K562 (cell line): ENCODE measurements around the gene FSTL4. TPM values are rescaled to one million over a fixed set of nuclear protein-coding genes. Genes with fewer than 3 reads are reported as not detected.

Experiments
- ARHGAP35 ChIP-seq: fragments of 450-650 bp; IDR thresholded peaks from 2 replicates; pipeline ENCODE4 v1.6.1; 2018; ENCODE audit not compliant: partially characterized antibody
- DACH1 ChIP-seq: fragments of 450-650 bp; IDR thresholded peaks from 2 replicates; pipeline ENCODE4 v1.6.1; 2018; ENCODE audit not compliant: partially characterized antibody
- HNRNPH1 ChIP-seq: fragments of 200-400 bp; formaldehyde crosslinking; optimal IDR thresholded peaks from 2 replicates; pipeline ENCODE3; 2017; ENCODE audit warnings: low read depth, mild to moderate bottlenecking, low read length, moderate library complexity
- IRF9 ChIP-seq: fragments of 450-650 bp; IDR thresholded peaks from 2 replicates; pipeline ENCODE4 v1.6.1; 2016; ENCODE audit warnings: missing biosample characterization, missing genetic modification characterization
- MAFF ChIP-seq: IDR thresholded peaks from 2 replicates; pipeline ENCODE4 v1.6.1; 2012; ENCODE audit warnings: low read length, improper control_type of control experiment
- PCBP1 ChIP-seq: fragments of 200-400 bp; formaldehyde crosslinking; IDR thresholded peaks from 2 replicates; pipeline ENCODE4 v1.6.1; 2018; ENCODE audit warnings: mild to moderate bottlenecking, low read depth, low read length; ENCODE audit not compliant: poor library complexity, severe bottlenecking
- POLR3A ChIP-seq: IDR thresholded peaks from 2 replicates; pipeline ENCODE4 v1.6.1; 2011; ENCODE audit warnings: borderline replicate concordance, mild to moderate bottlenecking, moderate library complexity; ENCODE audit not compliant: insufficient read length, insufficient read depth; ENCODE audit errors: extremely low read depth
- RAD51 ChIP-seq: fragments of 450-650 bp; IDR thresholded peaks from 2 replicates; pipeline ENCODE4 v1.7.1; 2016; ENCODE audit warnings: low read depth, mild to moderate bottlenecking, borderline replicate concordance
- SFPQ ChIP-seq: fragments of 200-400 bp; formaldehyde crosslinking; IDR thresholded peaks from 2 replicates; pipeline ENCODE4 v1.6.1; 2017; ENCODE audit warnings: mild to moderate bottlenecking, low read depth, low read length, moderate library complexity
- TAF9B ChIP-seq: fragments of 450-650 bp; IDR thresholded peaks from 2 replicates; pipeline ENCODE4 v1.6.1; 2018; ENCODE audit warnings: mild to moderate bottlenecking; ENCODE audit not compliant: partially characterized antibody
- YBX1 ChIP-seq: fragments of 450-650 bp; IDR thresholded peaks from 2 replicates; pipeline ENCODE4 v1.7.1; 2016; ENCODE audit warnings: mild to moderate bottlenecking
- ZFP30 ChIP-seq: fragments of 250-450 bp; sonication (Bioruptor Pico); IDR thresholded peaks from 2 replicates; pipeline ENCODE4 v1.8.0; 2022; ENCODE audit warnings: moderate library complexity, mild to moderate bottlenecking, inconsistent platforms, borderline replicate concordance
- ZFP36 ChIP-seq: fragments of 150-350 bp; IDR thresholded peaks from 2 replicates; pipeline ENCODE4 v1.6.1; 2018; ENCODE audit warnings: low read length, low read depth; ENCODE audit not compliant: partially characterized antibody
- ZNF280B ChIP-seq: fragments of 250-450 bp; sonication (Bioruptor Pico); IDR thresholded peaks from 2 replicates; pipeline ENCODE4 v1.5.1; 2021; ENCODE audit warnings: mild to moderate bottlenecking
- ZNF384 ChIP-seq: IDR thresholded peaks from 2 replicates; pipeline ENCODE4 v1.6.1; 2012; ENCODE audit warnings: low read depth, low read length, improper control_type of control experiment
- ZNF449 ChIP-seq: fragments of 250-450 bp; sonication (Bioruptor Pico); IDR thresholded peaks from 2 replicates; pipeline ENCODE4 v1.8.0; 2022; ENCODE audit warnings: moderate library complexity, mild to moderate bottlenecking, inconsistent platforms
- ZNF609 ChIP-seq: sonication (generic); formaldehyde crosslinking; IDR thresholded peaks from 2 replicates; pipeline ENCODE4 v1.8.1; 2023; ENCODE audit warnings: missing genetic modification reagents, mild to moderate bottlenecking, borderline replicate concordance
- polyA plus RNA-seq, 8 experiments: library from polyadenylated mRNA; depleted of rRNA in 4 of 8; stranded (reverse) in 5 of 8; unstranded in 3 of 8; fragments of >200 nt; fragmentation: Nextera tagmentation in 2 of 8; fragmentation: Illumina TruSeq in 1 of 8; extraction: Ambion mirVana in 2 of 8; extraction: Trizol in 1 of 8; gene quantifications; 2 replicates each; pipeline versions ENCODE4 v1.2.1 to v1.2.3, GENCODE V29; 2011 to 2014; ENCODE audit warnings: inconsistent platforms in 1 of 8, missing spikeins in 1 of 8
- total RNA-seq, 7 experiments: library from RNA; depleted of rRNA in 6 of 7; stranded (reverse); fragments of >200 nt in 6 of 7; fragmentation: Illumina TruSeq in 2 of 7; extraction: Trizol in 2 of 7; gene quantifications; 2 replicates each; pipeline versions ENCODE4 v1.2.1 to v1.2.3, GENCODE V29; 2011 to 2021; ENCODE audit warnings: low replicate concordance in 1 of 7

FSTL4 gene
- total and polyA plus RNA-seq, 9 of the 15 experiments (the other 6 are each of a cell fraction or from before 2014, with no cell fraction given): 0.08 to 0.18 (median 0.10) TPM; not detected in 5

GRCh38 chr5:133510634-133511262 lies 101.6 kb downstream of the FSTL4 start (continued):
- TF ChIP-seq DACH1 (no peak), POLR3A (no peak), PCBP1 (no peak), IRF9 (tag) (no peak), ZNF609 (CRISPR knock-in tag) (no peak), HNRNPH1 (no peak), ZNF280B (CRISPR knock-in tag) (no peak), ZFP30 (CRISPR knock-in tag) (no peak), ARHGAP35 (no peak), ZNF449 (CRISPR knock-in tag) (no peak), SFPQ (no peak), TAF9B (no peak), YBX1 (no peak), ZFP36 (no peak), ZNF384 (no peak), RAD51 (no peak), MAFF (peak; percentile 96)
